Kidney epithelial cell (primary cell): ENCODE data around the gene TMPO. TPM values are rescaled to one million over a fixed set of nuclear protein-coding genes. Genes with fewer than 3 reads are reported as not detected.
"Not testable (repeated sequence)": the region's sequence is repeated elsewhere in the genome, so short reads cannot be mapped to it uniquely, and the experiment has no call there.

ENCODE experiments used
- DNase-seq: peaks from one replicate; pipeline ENCODE4 v3.0.0-alpha.2; 2010; ENCODE audit warnings: low read depth
- H3K27me3 ChIP-seq: 2 replicates; pipeline ENCODE4 v1.6.0; 2011; ENCODE audit warnings: low read length; ENCODE audit not compliant: control insufficient read depth, insufficient read depth
- H3K36me3 ChIP-seq: 2 replicates; pipeline ENCODE4 v1.5.1; 2011; ENCODE audit warnings: low read length; ENCODE audit not compliant: control insufficient read depth, insufficient read depth
- H3K4me3 ChIP-seq: 2 replicates; pipeline ENCODE4 v1.5.1; 2011; ENCODE audit warnings: low read depth, mild to moderate bottlenecking, control low read depth, low read length
- total RNA-seq: library from RNA; depleted of rRNA; stranded (reverse); fragments of >200 nt; gene quantifications from 2 replicates; pipeline ENCODE4 v1.2.3, GENCODE V29; 2015
- TF ChIP-seq, protein P1 (sequence below): IDR thresholded peaks from 2 replicates; pipeline ENCODE4 v1.5.1; 2011; ENCODE audit warnings: mild to moderate bottlenecking, moderate library complexity, low read length, control low read depth, inconsistent platforms; ENCODE audit not compliant: insufficient read depth, poor library complexity, severe bottlenecking

Gene TMPO
- total RNA-seq, 1 donor from 2014 or later, result 63.0 TPM

DNA sequence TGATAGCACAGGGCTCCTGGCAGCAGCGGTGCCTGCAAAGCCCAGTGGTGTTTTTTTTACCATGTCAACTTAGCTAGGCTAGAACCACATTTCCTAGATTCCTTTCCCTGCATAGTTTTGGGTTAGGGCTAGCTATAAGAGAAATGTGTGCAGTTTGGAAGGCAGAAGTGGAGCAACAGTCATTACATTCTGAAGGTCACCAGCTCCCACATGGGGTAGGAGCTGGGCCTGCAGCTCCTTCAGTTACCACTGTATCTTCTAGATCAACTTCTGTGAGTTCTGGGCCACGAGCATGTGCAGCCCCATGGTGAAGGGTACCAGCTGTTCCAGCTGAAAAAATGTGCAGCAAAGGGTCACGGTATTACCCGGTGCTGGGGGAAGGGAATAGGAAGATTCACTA, 75.8 kb downstream of the TMPO start:
- TF ChIP-seq, protein P1, sequence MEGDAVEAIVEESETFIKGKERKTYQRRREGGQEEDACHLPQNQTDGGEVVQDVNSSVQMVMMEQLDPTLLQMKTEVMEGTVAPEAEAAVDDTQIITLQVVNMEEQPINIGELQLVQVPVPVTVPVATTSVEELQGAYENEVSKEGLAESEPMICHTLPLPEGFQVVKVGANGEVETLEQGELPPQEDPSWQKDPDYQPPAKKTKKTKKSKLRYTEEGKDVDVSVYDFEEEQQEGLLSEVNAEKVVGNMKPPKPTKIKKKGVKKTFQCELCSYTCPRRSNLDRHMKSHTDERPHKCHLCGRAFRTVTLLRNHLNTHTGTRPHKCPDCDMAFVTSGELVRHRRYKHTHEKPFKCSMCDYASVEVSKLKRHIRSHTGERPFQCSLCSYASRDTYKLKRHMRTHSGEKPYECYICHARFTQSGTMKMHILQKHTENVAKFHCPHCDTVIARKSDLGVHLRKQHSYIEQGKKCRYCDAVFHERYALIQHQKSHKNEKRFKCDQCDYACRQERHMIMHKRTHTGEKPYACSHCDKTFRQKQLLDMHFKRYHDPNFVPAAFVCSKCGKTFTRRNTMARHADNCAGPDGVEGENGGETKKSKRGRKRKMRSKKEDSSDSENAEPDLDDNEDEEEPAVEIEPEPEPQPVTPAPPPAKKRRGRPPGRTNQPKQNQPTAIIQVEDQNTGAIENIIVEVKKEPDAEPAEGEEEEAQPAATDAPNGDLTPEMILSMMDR, result no peak
- no peaks in the 10 kb centered on the region for H3K36me3 ChIP-seq
- H3K27me3 ChIP-seq, result no peaks in the 10 kb centered on the region
- DNase-seq, result no peak
- no peak overlapping the region for H3K4me3 ChIP-seq

DNA sequence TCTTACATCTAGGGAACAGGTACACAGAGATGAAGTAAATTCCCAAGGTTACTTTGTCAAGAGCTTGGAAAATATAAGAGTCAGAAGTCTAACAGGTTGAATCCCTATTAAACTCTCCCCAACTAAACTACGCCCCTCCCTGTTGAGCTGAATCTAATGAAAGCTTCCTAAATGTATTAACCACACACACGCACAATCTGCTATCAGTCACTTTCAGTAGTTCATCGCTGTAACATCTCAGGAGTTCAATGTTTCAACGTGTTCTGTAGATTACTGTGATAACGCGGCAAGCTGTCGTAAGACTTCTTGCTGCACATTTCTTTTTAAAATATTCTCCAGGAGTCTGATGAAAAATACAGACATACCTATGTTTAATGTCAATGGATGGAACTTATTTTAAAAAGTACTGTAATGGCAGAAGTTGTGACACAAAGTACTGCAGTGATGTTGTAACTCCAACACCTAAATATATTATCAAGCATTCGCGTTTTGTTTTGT, 77.5 kb downstream of the TMPO start:
- H3K27me3 ChIP-seq, result no peaks in the 10 kb centered on the region
- no peaks in the 10 kb centered on the region for H3K36me3 ChIP-seq
- TF ChIP-seq, protein P1, result no peak
- no peak for DNase-seq
- H3K4me3 ChIP-seq, result peak overlapping the region; percentile 40

DNA sequence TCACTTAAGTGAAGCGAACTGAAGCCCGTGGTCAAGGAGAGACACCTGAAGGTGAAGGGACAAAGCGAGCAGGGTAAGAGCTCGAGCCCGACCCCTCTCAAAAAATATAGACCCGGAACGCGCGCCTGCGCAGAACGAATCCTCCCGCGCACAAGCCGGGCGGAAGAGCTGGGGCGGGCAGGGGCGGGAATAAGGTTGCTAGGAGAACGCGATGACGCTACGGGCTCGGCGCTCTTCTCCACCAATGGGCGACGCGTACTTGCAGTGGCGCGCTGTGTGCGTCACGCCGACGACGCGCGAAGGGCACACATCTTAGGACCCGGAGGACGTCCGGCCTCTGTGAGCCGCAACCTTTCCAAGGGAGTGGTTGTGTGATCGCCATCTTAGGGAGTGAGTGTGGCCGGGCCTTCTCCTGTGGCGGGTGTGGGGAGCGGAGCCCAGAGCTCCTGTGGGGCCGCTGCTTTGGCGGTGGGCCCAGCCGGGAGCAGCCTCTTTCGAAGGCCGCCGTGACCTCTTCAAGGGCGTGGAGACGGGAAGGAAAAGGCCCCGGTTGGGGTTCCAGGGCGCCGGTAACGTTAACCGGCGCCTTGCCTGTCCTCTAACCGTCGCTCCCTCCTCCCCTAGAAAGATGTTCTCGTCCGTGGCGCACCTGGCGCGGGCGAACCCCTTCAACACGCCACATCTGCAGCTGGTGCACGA, 78.1 kb downstream of the TMPO start, which contains the start of gene SLC25A3:
Gene SLC25A3, plus strand, starts transcription at position 336 of the 699 bp plus-strand sequence. Its CDS starts 293 bp downstream, at position 629.
- TF ChIP-seq, protein P1, result no peak
- Histone ChIP-seq H3K27me3 (no peaks in the 10 kb centered on the region), H3K4me3 (peak within 1 kb of the TSS; percentile 98), H3K36me3 (peaks cover 2% of the 10 kb centered on the region)
- DNase-seq, result peak; percentile 93

DNA sequence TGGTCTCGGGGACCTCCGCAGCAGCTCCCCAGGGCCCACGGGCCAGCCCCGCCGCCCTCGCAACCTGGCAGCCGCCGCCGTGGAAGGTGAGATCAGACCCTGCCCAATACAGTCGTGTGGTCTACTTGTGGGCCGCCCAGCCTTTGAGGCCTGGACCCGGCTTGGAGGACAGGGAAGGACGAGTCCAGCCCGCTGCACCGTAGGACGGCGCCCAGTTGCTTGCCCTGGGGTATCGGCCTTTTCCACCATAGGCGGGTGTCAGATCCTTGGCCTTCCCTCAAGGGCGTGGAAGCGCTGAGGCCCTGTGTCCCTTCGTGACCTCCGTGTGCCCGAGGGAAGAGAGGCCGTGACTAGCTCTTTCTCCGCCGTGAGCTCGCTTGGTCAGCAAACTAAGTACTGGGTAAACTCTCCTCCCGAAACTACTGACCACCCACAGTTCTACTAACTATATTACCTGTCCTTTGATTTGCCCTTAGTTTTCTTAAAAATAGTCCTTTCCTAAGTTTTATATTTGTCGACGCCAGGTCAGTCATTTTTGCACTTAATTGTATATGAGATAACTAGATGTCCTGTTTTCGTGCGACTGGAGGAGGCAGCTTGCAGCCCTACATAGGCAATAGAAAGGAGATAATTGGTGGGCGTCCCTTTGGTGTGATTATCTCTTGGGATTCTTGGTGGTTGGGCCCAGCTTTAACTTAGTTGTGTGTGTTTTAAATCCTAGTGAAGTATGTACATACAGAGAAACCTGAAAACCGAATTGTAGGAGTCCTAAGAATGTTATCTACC, 78.9 kb downstream of the TMPO start:
- DNase-seq, result no peak
- peaks cover 2% of the 10 kb centered on the region for H3K36me3 ChIP-seq
- peak overlapping the region; percentile 98 for H3K4me3 ChIP-seq
- no peaks in the 10 kb centered on the region for H3K27me3 ChIP-seq
- TF ChIP-seq, protein P1, result no peak

DNA sequence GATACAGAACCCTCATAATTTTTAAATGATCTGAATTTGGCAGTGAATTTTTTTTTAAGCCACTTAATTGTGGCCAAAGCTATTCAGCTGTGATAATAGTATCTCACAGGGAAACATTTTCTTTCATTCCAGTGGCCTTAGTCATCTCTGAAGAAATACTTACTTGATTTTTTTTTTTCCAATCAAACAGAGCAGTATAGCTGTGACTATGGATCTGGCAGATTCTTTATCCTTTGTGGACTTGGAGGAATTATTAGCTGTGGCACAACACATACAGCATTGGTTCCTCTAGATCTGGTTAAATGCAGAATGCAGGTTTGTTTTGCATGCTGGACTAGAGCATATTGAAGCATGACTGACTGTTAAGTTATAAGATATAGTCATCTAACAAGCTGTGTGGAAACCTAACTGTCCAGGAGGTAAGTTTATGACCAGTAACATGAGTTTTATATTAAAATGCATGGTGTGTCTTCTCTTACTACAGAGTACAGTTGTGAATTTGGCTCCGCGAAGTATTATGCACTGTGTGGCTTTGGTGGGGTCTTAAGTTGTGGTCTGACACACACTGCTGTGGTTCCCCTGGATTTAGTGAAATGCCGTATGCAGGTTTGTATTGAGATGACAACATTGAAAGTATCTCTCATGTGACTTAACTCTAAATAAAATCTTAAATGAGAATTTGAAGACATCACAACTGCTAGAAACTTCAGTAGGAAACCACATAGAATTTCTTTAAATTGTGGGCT, 80.0 kb downstream of the TMPO start:
- DNase-seq, result peak; percentile 38
- H3K36me3 ChIP-seq, result peaks cover 2% of the 10 kb centered on the region
- H3K4me3 ChIP-seq, result peak overlapping the region; percentile 98
- TF ChIP-seq, protein P1, result no peak
- no peaks in the 10 kb centered on the region for H3K27me3 ChIP-seq

DNA sequence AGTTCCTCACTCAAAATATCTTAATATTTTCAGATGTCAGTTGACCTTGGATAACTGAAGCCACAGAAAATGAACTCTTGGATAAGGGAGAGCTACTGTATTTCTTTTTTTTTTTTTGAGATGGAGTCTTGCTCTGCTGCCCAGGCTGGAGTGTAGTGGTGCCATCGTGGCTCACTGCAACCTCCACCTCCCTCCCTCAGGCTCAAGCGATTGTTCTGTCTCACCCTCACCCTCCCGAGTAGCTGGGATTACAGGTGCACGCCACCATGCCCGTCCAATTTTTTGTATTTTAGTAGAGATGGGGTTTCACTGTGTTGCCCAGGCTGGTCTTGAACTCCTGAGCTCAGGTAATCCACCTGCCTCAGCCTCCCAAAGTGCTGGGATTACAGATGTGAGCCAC, 81.9 kb downstream of the TMPO start:
- not testable (repeated sequence) for H3K36me3 ChIP-seq, H3K27me3 ChIP-seq, H3K4me3 ChIP-seq, DNase-seq
